ENCODE measurements around the gene OGFOD3.

DNA sequence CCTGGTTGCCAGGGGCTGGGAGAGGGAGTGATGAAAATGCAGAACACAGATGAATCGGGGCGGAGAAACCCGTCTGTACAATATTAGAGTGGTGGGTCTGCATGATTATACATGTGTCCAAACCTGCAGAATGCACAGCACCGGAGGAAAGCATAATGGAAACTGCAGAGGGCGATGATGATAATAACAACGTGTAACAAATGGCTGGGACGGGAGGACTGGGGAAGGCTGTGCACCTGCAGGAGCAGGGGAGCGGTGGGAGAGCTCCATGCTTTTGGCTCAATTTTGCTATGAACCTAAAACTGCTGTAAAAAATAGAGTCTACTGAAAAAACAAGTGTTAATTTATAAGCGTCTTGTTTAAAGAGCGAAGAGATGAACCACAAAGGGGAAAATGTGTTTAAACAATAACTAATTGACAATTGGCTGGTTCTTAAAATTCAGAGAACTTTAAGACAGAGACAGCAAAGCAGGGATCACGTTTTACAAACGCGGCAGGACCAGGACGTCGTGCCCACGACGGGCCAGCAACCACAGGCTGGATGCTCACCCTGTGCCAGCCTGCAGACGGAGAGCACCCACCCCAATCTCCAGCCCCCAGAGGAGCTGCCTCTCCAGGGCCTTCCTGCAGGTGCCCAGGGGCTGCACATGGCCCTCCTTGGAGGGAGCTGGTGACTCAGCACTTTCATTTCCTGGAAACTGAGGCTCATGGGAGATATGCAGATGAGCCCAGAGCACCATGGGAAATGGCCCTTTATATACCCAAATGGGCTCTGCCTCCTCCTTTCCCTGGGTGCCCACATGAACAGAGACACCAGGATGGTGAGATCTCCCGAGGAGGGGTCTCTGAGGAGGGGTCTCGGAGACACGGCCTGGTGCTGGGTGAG is 59.7 kb downstream of the OGFOD3 start, which contains the start of gene TEX19:
- TF ChIP-seq POLR2A (IDR thresholded peaks at IDR 0.05): no peak
- TF ChIP-seq, protein P1, sequence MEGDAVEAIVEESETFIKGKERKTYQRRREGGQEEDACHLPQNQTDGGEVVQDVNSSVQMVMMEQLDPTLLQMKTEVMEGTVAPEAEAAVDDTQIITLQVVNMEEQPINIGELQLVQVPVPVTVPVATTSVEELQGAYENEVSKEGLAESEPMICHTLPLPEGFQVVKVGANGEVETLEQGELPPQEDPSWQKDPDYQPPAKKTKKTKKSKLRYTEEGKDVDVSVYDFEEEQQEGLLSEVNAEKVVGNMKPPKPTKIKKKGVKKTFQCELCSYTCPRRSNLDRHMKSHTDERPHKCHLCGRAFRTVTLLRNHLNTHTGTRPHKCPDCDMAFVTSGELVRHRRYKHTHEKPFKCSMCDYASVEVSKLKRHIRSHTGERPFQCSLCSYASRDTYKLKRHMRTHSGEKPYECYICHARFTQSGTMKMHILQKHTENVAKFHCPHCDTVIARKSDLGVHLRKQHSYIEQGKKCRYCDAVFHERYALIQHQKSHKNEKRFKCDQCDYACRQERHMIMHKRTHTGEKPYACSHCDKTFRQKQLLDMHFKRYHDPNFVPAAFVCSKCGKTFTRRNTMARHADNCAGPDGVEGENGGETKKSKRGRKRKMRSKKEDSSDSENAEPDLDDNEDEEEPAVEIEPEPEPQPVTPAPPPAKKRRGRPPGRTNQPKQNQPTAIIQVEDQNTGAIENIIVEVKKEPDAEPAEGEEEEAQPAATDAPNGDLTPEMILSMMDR (IDR thresholded peaks at IDR 0.05): no peak

Data from Peyer's patch (tissue), 4 donors.